ENCODE measurements around the gene RBM38.
A peak's percentile ranks its signal among the peaks of the same experiment; 100 is the strongest.

The RBM38 gene

DNA sequence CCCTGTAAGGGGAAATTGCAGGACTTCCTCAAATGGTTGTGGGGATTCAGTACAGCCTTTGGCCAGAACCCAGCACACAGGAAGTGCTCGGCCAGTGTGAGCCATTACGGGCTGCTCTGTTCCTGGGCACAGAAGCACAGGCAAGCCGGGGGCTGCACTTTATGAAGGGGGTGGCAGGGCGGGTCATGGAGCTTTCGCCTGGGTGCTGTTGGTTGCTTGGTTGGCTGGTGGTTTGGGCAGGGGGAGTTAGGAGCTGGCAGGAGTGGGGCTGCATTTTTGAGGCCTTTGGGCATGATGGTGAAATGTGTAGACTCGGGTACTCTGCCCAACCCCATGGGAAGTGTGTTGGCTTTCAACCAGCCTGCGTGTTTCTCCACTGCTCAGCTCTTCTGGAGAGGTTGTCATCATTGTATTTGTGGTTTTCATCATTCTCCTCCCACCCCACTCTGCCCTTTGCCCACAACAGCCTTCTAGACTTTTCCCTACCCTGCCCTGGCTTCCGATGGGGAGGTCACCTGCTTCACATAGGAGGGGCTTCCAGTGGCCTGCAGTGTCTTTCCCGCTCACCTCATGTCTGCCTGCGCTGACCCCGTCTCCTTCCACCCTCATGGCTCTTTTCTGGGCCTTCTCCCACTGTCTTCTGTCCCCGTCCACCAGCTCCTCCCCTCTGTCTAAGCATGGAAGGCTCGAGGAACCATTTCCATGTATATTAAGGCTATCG is 16.1 kb upstream of the RBM38 start:
- DNase-seq = no peak

DNA sequence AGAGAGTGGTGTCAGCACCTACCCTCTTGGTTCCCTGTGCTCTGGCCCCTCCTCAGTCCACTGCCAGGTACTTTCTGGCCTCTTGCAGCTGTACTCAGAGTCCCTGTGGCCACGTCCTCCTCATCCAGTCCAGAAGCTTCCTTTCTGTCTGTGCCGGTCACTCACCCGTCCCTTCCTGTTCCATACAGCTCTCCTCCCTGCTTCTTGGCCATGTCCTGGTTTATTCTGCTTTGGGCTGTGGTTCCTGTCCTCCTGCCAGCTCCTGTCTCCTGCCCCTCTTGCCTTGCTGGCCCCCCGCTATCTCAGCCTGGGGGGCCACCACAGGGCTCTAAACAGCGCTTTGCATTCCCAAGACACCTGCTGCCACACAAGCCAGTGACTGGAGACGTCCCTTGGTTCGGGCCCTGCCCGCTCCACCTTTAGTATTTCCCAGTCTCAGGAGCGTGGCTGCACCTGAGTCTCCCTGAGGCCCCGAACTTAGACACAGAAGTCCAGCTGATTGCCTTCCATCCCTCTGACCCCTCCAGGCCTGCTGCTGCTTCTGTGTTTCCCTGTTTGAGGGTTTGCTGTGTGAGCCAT is 15.5 kb upstream of the RBM38 start:
- no peak for DNase-seq

DNA sequence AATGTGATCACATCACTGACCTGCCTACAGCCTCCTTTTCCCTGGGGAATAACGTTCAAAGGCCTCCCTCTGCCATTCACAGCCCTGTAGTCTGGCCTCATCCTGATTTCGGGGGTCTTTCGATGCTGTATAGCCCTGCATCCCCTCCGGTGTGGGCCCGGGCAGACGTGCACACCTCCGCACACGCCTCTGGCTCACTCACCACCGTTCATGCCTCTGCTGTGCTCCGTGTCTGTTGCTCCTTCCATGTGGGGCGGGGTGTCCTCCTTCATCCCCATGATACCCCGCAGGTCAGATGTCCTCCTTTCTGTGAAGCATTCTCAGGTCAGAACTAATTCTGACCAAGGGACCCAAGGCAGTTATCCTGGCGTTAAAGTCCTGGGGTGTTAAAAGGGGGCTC is 13.8 kb upstream of the RBM38 start:
- DNase-seq = no peak

DNA sequence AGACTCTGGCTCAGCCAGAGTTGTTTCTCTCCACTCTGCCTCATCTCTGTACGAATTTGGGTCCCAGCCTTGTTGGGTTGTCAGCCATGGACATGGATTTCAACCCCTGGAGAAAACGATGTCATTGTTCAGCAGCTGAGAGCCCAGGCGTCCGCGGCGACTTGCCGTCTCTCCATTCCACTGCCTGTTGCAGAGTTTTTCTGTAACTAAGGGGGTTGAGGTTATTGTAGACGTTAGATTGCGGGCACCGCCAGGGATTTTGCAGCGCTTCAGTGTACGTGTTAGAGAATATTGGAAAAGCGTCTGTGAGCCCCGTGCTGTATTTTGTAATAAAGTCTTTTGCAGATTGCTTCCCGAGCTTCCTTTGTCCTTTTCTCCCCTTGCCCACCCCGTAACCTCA is 13.1 kb upstream of the RBM38 start:
- no peak for DNase-seq

DNA sequence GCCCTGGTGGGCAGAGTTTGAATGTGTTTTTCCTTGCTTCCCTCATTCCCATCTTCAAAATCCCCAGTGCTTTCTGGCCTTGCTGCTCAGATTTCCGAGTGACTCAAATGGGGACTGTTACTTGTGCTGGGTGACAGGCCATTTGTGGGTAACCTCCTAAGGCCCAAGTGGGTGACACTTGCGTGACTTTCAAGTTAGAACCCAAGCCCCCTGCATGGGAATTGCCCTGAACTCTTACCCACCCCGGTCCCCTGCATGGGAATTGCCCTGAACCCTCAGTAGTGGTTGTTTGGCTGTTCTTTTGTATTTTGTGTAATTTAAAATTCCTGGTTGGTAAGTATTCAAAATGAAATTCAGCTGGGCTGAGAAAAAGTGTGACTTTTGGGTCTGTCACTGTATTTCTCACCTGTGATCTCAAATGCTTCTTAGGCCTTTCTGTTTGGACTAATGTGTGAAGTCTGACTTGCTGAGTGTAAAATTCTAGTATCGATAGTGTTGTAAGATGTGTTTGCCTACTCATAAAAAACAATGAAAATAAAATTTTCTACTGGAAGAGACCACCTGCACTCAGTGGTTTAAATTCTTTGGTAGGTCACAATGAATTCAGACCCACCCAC is 12.4 kb upstream of the RBM38 start:
- no peak for DNase-seq

DNA sequence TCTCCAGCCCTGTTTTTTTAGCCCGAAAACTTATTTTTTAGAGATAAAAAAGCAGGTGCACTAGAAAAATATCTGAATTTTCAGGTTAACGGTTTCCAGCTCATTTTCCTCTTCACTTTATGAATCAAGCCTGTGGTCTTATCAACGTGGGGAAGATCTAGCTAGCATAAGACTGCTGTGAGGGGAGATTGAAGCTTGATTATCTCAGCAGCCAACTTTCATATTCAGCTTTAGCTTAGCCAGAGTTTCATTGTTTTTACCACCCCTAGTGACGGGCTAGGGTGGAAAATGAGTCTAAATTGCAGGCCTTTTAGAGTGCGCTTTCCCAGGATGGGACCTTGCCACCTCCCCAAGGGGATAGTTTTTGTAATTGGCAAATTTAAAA is 11.9 kb upstream of the RBM38 start:
- no peak for DNase-seq

DNA sequence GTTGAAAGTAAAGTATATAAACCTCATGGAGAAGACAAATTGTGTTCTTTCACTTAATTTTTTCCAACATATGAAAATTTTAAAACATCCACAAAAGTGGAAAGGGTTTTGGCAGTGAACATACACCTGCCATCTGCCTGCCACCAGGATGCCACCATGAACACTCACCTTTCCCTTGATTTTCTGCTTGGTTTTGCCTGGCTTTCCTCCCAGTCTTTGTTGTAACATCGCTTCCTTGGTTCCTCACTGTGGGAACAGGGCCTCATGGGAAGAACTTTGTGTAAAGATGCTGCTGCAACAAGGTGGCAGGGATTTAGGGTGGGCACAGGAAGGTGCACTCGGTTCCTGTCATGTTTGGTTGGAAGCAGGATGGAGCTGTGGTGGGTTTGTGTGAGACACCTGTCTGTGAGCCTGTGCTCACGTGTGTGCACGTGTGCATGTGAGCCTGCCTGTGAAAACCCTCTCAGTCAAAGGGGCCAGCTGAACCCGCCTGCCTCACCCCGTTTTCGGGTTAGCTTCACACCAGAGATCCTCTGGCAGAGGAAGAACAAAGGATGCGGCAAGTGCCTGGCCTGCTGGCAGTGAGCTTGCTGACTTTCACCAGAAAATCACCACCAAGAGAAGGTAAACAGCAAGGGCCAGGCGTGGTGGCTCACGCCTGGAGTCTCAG is 11.0 kb upstream of the RBM38 start:
- DNase-seq = no peak

DNA sequence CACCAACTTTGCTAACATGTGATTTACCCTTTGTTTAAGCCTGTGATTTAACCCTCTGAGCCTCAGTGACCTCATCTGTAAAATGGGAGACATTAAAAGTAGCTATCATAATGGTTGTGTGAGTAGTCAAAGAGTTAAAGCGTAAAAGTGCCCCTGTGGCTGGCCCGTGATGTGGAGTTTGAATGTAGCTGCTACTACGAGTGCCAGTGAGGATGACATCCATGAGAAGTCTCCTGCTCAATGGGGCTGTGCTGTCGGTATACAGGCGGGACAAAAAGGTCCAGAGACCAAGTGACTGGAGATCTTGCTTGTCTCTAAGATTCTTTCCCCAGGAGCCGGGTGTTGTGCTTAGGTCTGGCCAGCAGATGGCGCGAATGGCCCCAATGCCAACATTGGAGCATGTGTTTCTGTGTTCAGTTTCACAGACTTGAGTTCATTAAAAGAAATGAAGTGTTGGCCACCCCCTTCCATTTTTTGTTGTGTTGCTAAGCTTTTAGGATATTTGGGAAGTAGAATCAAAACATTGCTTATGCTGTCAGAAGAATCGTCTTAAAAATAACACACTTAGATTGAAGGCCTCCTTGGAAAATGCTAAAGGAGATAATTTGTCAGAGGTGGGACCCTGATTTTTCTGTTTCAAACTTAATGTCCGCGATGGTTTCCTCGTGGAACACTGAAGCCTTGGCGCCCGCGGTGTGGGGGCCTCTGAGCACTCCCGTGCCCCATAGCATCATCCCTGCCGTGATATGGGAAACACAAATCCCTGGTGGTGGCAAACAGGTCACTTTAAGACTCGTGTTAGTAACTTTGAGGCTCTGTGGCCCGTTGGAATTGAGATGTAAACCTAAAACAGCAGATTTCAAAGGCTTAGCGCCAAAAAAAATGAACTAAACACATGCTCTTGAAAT is 9.3 kb upstream of the RBM38 start:
- DNase-seq = peak; percentile 62 to 76

DNA sequence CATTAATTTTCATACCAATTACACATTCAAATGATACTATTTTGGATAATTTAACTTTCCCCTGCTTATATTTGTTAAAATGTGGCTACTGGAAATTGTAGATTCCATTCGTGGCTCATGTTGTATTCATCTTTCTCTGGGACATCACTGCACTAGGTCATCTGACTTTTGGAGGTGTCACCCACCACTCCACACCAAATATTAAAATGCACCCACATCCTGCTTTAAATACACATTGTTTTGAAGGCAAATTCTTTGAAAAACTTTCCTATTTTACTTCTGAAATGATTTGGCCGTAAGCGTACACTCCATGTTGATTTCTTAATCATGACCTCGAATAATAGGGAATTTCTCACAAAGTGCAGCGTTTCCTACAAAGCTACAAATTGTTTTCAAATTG is 8.7 kb upstream of the RBM38 start:
- DNase-seq = no peak

DNA sequence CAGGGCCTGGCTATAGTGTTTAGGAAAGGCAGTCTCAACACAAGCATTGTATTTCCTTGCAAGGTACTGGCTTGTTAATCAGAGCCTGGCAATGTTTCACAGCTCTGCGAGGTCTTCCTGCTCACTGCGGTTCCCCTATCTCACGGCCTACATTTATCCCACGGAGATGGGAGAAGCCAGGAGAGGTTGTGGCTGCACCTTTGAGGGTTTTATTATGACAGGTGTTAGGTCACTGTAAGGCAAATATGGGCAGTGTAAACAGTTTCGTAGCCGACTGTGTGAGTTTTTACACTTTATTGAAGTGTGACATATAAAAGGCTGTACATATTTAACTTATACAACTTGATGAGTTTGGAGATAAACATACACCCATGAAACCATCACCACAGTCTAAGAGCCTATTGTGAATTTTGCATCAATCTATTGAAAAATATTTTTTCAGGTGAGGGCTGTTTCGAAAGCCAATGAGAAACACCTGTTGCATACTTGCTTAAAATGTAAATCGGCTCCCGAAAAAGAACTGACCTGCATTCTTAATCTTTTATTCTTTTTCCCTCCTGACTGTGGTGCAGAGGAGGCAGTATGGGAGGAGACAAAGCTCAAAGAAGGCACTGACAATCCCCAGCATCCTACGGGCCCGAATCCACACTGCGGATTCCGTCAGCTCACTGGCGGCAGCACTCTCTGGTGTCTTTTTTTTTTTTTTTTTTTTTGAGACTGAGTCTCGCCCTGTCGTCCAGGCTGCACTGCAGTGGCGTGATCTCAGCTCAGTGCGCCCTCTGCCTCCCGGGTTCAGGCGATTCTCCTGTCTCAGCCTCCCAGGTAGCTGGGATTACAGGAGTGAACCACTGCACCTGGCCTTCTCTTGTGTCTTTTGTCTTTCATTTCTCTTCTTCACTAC is 7.5 kb upstream of the RBM38 start:
- DNase-seq = peak; percentile 59 to 66

DNA sequence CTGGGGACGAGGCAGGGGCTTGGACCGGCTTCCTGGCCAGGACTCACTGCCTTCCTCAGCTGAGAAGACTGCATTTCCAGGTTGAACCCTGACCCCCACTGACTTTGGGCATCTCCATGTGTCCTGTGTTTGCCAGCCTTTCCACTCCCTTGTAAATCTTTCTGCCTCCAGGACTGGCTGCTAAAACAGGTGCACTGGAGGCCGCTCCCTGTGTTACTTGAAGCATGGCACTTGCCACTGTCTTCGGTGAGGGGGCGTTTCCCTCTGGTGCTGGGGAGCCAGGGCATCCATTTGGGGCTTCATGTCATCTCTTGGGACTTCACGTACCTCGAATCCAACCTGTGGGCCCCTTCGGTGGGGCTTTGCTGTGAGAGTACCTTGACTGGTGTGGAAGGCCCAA is 6.7 kb upstream of the RBM38 start:
- DNase-seq = no peak

DNA sequence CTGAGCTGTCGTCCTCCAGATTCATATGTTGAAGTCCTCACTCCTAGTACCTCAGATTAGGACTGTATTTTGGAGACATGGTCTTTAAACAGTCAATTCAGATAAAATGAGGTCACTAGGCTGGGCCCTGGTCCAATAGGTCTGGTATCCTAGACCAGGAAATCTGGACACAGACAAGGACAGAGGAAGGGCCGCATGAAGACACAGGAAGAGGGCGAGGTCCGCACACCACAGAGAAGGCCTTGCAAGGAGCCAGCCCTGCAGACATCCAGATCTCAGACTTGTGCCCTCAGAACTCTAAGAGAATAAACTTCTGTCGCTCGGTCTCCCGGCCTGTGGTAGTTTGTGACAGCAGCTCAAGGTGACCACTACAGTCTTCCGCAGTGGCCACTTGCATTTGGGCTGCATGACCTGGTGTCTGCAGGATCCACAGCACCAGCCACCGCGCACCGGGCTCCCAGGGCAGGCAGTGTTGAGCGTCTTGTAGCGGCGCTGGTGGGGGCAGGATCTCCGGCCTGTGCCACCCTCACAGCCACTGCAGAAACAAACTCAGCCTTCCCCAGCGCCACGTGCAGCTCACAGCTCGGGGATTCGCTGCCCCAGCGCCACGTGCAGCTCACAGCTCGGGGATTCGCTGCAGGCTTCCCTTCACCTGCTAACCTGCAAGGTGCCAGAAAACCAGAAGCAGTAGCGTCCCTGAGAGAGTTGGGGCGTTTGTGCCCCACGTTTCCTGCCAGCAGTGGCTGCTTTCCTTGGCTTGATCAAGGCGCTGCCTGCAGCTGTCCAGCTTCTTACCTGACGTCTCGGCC is 6.0 kb upstream of the RBM38 start:
- DNase-seq = no peak

DNA sequence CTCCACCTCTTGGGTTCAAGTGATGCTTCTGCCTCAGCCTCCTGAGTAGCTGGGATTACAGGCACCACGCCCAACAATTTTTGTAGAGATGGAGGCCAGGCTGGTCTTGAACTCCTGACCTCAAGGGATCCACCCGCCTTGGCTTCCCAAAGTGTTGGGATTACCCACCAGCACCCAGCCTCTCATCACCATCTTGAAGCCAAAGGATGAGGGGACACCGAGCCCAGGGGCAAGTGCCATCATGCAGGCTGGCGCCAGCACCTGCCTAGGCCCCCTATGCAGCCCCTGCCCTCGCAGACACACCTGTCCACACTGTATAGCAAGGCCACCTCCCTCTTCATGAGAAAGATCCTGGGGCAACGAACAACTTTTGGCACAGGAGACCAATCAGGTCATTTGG is 5.3 kb upstream of the RBM38 start:
- DNase-seq = no peak

DNA sequence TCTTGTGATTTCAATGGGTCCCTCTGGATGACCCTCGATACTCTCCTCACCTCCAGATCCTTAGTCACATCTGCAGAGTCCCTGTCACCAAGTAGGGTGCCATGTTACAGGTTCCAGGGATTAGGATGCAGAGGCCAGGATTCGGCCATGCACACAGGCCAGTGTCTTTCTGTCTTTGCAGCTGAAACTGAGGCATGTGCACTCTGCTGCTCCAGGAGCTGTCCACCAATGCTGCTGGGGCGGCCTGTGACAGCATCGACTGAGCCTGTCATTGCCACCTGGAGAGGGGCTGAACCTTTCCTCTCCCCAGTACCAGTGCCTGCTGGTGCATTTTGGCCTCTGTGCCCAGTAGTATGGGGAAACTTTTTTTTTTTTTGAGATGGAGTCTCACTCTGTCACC is 4.4 kb upstream of the RBM38 start:
- no peak for DNase-seq

DNA sequence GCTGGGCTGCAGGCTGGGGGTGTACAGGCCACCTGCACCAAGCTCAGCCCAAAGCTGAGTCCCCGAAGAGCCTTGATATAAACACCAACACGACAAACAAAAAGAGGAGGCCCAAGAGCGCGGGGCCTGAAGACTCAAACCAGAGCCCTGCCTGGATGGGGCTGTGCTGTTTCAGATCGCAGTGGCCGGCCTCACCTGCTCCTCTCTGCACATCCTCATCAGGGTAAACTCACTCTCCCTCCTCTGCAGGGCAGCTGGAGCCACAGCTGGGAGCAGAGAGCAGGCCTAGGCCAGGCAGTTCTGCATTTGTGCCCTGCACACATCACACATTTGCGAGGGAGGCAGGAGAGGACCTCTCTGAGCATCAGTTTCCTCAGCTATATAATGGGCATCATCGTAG is 3.7 kb upstream of the RBM38 start:
- no peak for DNase-seq

DNA sequence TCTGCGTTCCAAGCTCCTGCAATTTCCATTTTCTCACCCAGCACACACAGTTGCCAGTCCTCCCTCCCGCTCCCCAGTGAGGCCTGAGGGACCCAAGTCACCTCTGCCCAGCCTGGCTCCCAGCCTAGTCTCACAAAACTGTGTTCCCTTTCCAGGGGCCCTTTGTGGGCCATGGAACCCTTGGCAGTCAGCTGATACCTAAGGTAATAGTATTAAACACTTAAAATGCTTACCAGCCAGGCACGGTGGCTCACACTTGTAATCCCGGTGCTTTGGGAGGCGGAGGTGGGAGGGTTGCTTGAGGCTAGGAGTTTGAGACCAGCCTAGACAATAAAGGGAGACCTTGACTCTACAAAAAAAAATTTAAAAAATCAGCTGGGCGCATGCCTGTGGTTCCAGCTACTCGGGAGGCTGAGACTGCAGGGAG is 3.2 kb upstream of the RBM38 start:
- no peak for DNase-seq

DNA sequence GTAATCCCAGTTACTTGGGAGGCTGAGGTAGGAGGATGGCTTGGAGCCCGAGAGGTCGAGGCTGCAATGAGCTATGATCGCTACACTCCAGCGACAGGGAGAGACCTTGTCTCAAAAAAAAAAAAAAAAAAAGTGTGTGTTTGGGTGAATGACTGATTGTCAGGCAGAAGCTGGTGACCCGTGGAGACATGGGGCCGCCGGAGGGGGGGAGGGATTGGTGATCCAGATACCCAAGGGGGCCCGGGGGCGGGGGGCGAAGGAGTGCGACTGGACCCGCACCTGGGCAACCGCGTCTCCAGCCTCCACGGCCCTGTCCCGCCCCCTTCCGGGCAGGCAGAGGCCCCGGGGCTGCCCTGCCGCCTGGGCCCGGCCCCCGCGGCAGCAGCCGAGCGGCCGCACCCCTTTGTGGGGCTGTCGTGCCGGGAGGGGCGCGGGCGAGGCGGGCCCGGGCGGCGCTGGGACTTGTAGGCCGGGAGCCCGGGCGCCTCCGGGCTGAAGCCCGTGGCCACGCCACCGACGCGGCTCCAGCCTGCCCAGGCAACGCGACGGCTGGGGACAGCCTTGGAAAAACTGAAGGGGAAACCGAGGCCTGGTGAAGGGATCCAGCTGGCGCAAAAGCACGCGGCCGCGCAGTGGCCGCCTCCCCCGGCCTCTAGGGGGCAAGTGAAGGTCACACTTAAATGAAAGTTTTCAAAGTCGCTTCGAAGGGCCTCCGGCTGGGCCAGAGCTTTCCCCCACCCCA is 2.1 kb upstream of the RBM38 start:
- no peak for DNase-seq

DNA sequence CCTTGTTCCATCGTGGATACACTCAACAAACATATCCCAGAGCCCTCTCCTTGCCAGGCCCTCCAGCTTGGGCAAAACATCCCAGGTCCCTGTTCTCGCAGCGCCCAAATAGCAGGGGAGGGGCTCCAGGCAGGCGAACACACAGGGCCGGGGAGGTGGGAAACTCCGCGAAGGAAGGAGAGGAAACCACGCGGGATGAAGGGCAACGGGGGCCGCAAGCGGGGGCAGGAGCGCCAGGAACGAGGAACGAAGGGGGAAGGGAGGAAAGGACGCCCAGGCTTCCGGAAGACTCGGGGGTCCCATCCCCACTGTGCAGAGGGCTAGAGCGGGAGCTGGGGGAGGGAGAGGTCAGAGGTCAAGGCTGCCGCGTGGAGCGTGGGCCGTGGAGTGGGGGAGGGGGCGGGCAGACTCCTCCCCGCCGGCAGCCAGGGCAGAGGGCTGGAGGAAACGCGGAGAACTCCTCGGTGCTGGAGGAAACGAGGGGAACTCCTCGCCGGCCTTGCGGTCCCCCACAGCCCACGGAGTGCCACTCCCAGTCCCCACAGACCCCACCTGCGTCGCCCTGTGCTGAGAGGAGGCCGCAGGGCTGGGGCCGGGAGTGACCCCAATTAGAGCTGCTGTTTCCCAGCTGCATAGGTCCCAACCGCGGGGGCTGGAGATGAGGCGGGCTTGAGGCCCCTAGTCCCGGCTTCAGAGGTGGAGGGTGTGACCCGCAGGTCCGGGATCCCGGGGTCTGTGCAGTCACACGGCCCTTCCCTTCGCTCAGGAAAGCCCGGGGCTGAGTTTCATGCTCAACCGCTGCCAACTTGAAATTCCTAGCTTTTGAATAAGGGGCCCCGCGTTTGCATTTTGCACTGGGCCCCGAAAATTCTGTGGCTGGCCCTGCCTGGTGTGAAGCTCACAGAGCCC is 1.2 kb upstream of the RBM38 start:
- no peak for DNase-seq

All from SHP77 (cell line).